ENCODE measurements around the gene NOXA1.

- TF ChIP-seq ZNF830 (tag by site-specific recombination; IDR thresholded peaks at IDR 0.05; ENCODE audit: low read depth) (no peak), ZNF658 (tag by site-specific recombination; IDR thresholded peaks at IDR 0.05) (no peak), BCL6B (tag by site-specific recombination; IDR thresholded peaks at IDR 0.05) (no peak)
These were observed 38.1 kb downstream of the NOXA1 start for GRCh38 chr9:137461316-137461662.

Data from HEK293 (cell line).